Measurements from ENCODE around the gene SLC26A1. TPM values are rescaled to one million over a fixed set of nuclear protein-coding genes. Genes with fewer than 3 reads are reported as not detected.

The SLC26A1 gene
- total and polyA plus RNA-seq, 2 of the 13 experiments (the other 11 are each of a cell fraction or from before 2014, with no cell fraction given): 5.4 to 22.9 TPM

- in situ Hi-C loops (cut with HindIII; ENCODE audit: extremely low pct_ligation_motif_present, low pct_unique_long_range_greater_than_20kb): no loop called here
- no peak for ATAC-seq
- H3K4me2 ChIP-seq (ENCODE audit: low read depth, low read length): no peak overlapping the region
These were observed 22.2 kb downstream of the SLC26A1 start for GRCh38 chr4:970854-971520.

More at GRCh38 chr4:970854-971520, 22.2 kb downstream of the SLC26A1 start:
- Histone ChIP-seq H3K4me1 (ENCODE audit: insufficient read depth, low read length) (peaks cover 10% of the 10 kb centered on the region), H3K4me3 (replicated peaks in 1 of 3; ENCODE audit: insufficient read depth in 1 of 3, low read depth in 2 of 3, low read length in 3 of 3) (no peak overlapping the region), H3K27ac (ENCODE audit: extremely low read length, insufficient read depth, low read length) (no peak overlapping the region), H4K20me1 (ENCODE audit: insufficient read depth, low read length) (peaks cover 3% of the 10 kb centered on the region; the same call in 1 of the 2 replicates), H3K36me3 (replicated peaks in 1 of 2; ENCODE audit: control insufficient read depth in 1 of 2, insufficient read depth in 2 of 2, low read length in 2 of 2) (no peaks in the 10 kb centered on the region), H3K9ac (ENCODE audit: insufficient read depth, low read depth, low read length) (no peak overlapping the region), H3K79me2 (ENCODE audit: insufficient read depth, low read length) (no peaks in the 10 kb centered on the region), H3K27me3 (ENCODE audit: control insufficient read depth in 1 of 2, insufficient read depth in 2 of 2, low read length in 2 of 2) (no peaks in the 10 kb centered on the region), H3K9me3 (ENCODE audit: low read length) (no peaks in the 10 kb centered on the region), H2AFZ (ENCODE audit: low read length) (no peak overlapping the region)
- ChIA-PET POLR2A (interaction anchor here (1.0 kb wide), 1 partner anchor 14 kb away, joined by 3 read pairs; no protein-coding TSS in a partner anchor), CTCF (ENCODE audit: low intra/inter-chr PET ratio, low total read pairs) (no interaction called here)
- WGBS (ENCODE audit: low lambda C conversion rate): 92% methylated on average over 14 of the region's 17 CpGs
- DNase-seq (ENCODE audit: low spot score): no peak
- no peak for FAIRE-seq
- intact Hi-C loops (cut with micrococcal nuclease; ENCODE audit: unreplicated experiment): no loop called here
- no peak for TF ChIP-seq SKIL (CRISPR knock-in tag; IDR thresholded peaks at IDR 0.05; ENCODE audit: borderline replicate concordance)
- no peak for TF ChIP-seq ZBTB4 (CRISPR knock-in tag; IDR thresholded peaks at IDR 0.05; ENCODE audit: borderline replicate concordance)
- TF ChIP-seq KAT8 (CRISPR knock-in tag; IDR thresholded peaks at IDR 0.05): no peak
- no peak for TF ChIP-seq ZBTB8A (CRISPR knock-in tag; IDR thresholded peaks at IDR 0.05; ENCODE audit: borderline replicate concordance, low read depth)
- no peak for TF ChIP-seq ZBTB2 (CRISPR knock-in tag; IDR thresholded peaks at IDR 0.05; ENCODE audit: low read depth)
- no peak for TF ChIP-seq ZNF280D (CRISPR knock-in tag; IDR thresholded peaks at IDR 0.05)
- TF ChIP-seq BRD4 (CRISPR knock-in tag; IDR thresholded peaks at IDR 0.05): no peak
- no peak for TF ChIP-seq CCDC6 (CRISPR knock-in tag; IDR thresholded peaks at IDR 0.05)
- no peak for TF ChIP-seq CBFB (CRISPR knock-in tag; IDR thresholded peaks at IDR 0.05)
- TF ChIP-seq ESRRA (CRISPR knock-in tag; IDR thresholded peaks at IDR 0.05; ENCODE audit: low read depth): no peak
- BruUV-seq (replicated peaks): no TSS peak

Data from HepG2 (cell line).